ENCODE data around the gene FCGR2B. TPM values are rescaled to one million over a fixed set of nuclear protein-coding genes. Genes with fewer than 3 reads are reported as not detected.

The FCGR2B gene
- total RNA-seq, 2 experiments from 2014 or later, result not detected

GRCh38 chr1:161725908-161726472, 63.0 kb downstream of the FCGR2B start:
- Mint-ChIP-seq H3K9me3 (no peaks in the 10 kb centered on the region), H3K36me3 (ENCODE audit: low read depth) (no peaks in the 10 kb centered on the region), H3K27ac (peak overlapping the region; percentile 48), H3K4me1 (ENCODE audit: low read depth) (peaks cover 47% of the 10 kb centered on the region), H3K4me3 (peak overlapping the region; percentile 79), H3K27me3 (peaks cover 17% of the 10 kb centered on the region)
- peak; percentile 5 for TF ChIP-seq CTCF (IDR thresholded peaks at IDR 0.05)
- CTCF ChIA-PET, result interaction anchor here (1.0 to 4.1 kb wide), 7 partner anchors 12 to 241 kb away, joined by 3 to 32 read pairs (median 4); partner anchors contain the start of gene FCRLA
- intact Hi-C loops (cut with micrococcal nuclease), result no loop called here
- POLR2A ChIA-PET, result interaction anchor here (1.1 to 1.6 kb wide), 2 partner anchors 9 to 41 kb away, joined by 4 to 6 read pairs; no protein-coding TSS in a partner anchor
- DNase-seq (peak; percentile 46), ATAC-seq (peak; percentile 28)

DNA sequence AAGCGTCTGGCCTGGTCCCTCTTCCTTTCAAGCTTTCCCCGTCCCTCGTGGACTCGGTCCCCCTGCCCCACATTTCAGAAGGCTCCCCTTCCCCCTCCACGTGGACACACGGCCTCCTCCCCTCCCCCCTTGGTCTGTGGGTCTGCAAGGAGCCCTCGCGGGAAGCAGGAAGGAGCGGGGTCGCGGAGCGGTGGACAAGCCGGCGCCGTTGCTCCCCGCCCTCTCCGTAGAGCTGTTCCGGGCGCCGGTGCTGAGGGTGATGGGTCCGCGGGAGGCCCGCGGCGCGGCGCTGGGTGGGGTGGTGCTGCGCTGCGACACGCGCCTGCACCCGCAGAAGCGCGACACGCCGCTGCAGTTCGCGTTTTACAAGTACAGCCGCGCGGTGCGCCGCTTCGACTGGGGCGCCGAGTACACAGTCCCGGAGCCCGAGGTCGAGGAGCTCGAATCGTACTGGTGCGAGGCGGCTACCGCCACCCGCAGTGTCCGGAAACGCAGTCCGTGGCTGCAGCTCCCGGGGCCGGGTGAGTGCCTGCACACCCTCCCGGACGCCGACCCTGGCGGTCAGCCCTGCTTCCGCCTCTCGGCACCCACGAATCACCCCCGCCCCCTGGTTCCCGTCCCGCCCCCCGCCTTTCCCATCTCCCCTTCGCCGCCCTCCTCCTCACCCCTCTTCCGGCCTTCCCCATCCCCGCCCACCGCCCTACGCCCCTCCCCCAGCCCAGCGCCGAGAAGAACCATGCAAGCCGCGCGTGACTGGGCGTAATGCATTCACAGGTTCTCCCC, 63.7 kb downstream of the FCGR2B start:
- DNase-seq, result peak; percentile 75
- TF ChIP-seq CTCF (IDR thresholded peaks at IDR 0.05), result no peak
- H3K9me3 Mint-ChIP-seq, result no peaks in the 10 kb centered on the region
- H3K4me3 Mint-ChIP-seq, result peak overlapping the region; percentile 79
- CTCF ChIA-PET, result interaction anchor here (1.0 to 4.1 kb wide), 7 partner anchors 12 to 242 kb away, joined by 3 to 32 read pairs (median 4); partner anchors contain the start of gene FCRLA
- H3K4me1 Mint-ChIP-seq (ENCODE audit: low read depth), result peaks cover 51% of the 10 kb centered on the region
- peak; percentile 56 for ATAC-seq
- no peaks in the 10 kb centered on the region for H3K36me3 Mint-ChIP-seq (ENCODE audit: low read depth)
- POLR2A ChIA-PET, result interaction anchor here (0.9 to 1.6 kb wide), 3 partner anchors 10 to 40 kb away, joined by 3 to 6 read pairs (median 4); no protein-coding TSS in a partner anchor
- H3K27me3 Mint-ChIP-seq, result peaks cover 17% of the 10 kb centered on the region
- peak overlapping the region; percentile 48 for H3K27ac Mint-ChIP-seq
- intact Hi-C loops (cut with micrococcal nuclease), result no loop called here

DNA sequence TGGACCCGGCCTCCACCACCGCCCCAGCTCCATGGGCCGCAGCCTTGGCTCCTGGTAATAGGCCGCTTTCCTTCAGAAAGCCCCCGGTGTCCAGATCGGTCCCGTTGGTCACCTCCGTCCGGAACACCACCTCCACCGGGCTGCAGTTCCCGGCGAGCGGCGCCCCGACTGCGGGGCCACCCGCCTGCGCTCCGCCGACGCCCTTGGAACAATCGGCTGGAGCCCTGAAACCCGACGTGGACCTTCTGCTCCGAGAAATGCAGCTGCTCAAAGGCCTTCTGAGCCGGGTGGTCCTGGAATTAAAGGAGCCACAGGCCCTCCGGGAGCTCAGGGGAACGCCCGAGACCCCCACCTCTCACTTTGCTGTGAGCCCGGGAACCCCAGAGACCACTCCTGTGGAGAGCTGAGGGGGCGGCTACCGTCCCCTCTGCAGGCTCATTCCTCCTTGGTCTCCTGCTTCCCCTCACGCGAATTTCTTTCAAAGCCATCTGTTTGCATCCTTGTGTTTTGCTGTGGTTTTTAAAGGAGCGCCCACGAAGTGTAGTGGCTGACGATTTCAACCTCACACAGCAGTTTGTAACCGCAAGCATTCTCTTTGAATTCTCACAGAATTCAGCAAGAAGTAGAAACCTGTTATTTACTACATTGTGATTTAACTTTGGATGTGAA, 64.4 kb downstream of the FCGR2B start:
- TF ChIP-seq CTCF (IDR thresholded peaks at IDR 0.05), result no peak
- Mint-ChIP-seq H3K36me3 (ENCODE audit: low read depth) (no peaks in the 10 kb centered on the region), H3K4me3 (peak overlapping the region; percentile 79), H3K27me3 (peaks cover 17% of the 10 kb centered on the region), H3K4me1 (ENCODE audit: low read depth) (peaks cover 44% of the 10 kb centered on the region), H3K9me3 (no peaks in the 10 kb centered on the region), H3K27ac (peak overlapping the region; percentile 62)
- intact Hi-C loops (cut with micrococcal nuclease), result no loop called here
- CTCF ChIA-PET, result interaction anchor here (1.0 to 4.1 kb wide), 4 partner anchors 11 to 112 kb away, joined by 3 to 32 read pairs (median 6); partner anchors contain the start of gene FCRLA
- POLR2A ChIA-PET, result interaction anchor here (0.9 to 1.6 kb wide), 2 partner anchors 10 to 39 kb away, joined by 3 to 6 read pairs; no protein-coding TSS in a partner anchor
- ATAC-seq (peak; percentile 6), DNase-seq (peak; percentile 60)

Other genes starting within 250 kb of the FCGR2B start
- not detected for gene FCGR2A, start 157.7 kb upstream of the FCGR2B start, total RNA-seq
- gene HSPA6, start 138.6 kb upstream of the FCGR2B start, total RNA-seq, result under 1 TPM; 0.36 to 0.45 TPM
- under 1 TPM; 0.27 to 0.36 TPM for gene FCGR3A, start 113.3 kb upstream of the FCGR2B start, total RNA-seq
- gene FCGR3B, start 32.0 kb upstream of the FCGR2B start, total RNA-seq, result not detected
- gene FCRLA, start 44.1 kb downstream of the FCGR2B start, total RNA-seq, result not detected
- under 1 TPM; 0.49 to 0.68 TPM for gene FCRLB, start 58.4 kb downstream of the FCGR2B start, total RNA-seq
- 10 to 100 TPM; 25.3 to 25.4 TPM for gene DUSP12, start 86.6 kb downstream of the FCGR2B start, total RNA-seq
- 10 to 100 TPM; 16.9 to 17.3 TPM for gene ATF6, start 103.2 kb downstream of the FCGR2B start, total RNA-seq